Right lung (tissue), 10 donors: ENCODE results near the gene NRIP2. TPM values are rescaled to one million over a fixed set of nuclear protein-coding genes. Genes with fewer than 3 reads are reported as not detected.
"Not testable (repeated sequence)": the region's sequence is repeated elsewhere in the genome, so short reads cannot be mapped to it uniquely, and the experiment has no call there.

Experiments
- DNase-seq, 2 donors: peaks; one replicate each; pipeline ENCODE4 v3.0.0-alpha.2; 2013
- long read RNA-seq, 8 donors: transcript quantifications; one replicate each; lab custom pipeline, GENCODE V29; 2026
- polyA plus RNA-seq, 5 donors: library from polyadenylated mRNA; unstranded; fragments of 120-200 nt; gene quantifications; one replicate each; pipeline versions ENCODE4 v1.2.1 to v1.2.3, GENCODE V29; 2013; ENCODE audit warnings: inconsistent platforms in 1 of 5, low replicate concordance in 1 of 5; ENCODE audit not compliant: insufficient read length in 5 of 5, insufficient read depth in 1 of 5

Gene NRIP2, protein sequence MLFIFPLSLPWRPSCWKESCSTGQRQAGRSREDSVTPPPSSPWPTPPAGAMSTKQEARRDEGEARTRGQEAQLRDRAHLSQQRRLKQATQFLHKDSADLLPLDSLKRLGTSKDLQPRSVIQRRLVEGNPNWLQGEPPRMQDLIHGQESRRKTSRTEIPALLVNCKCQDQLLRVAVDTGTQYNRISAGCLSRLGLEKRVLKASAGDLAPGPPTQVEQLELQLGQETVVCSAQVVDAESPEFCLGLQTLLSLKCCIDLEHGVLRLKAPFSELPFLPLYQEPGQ
- polyA plus RNA-seq: 1 to 10 TPM; 5.2 to 8.3 (median 5.9) TPM
- long read RNA-seq, donor 1, partial matches to known transcripts: 0 of 1 reads
- long read RNA-seq, donor 1, other reads (novel, unspliced or antisense): 0 of 1 reads
- long read RNA-seq, donor 2, partial matches to known transcripts: 0 of 2 reads
- long read RNA-seq, donor 2, other reads (novel, unspliced or antisense): 0 of 2 reads
- long read RNA-seq, donor 3, partial matches to known transcripts: 57 of 73 reads
- long read RNA-seq, donor 3, other reads (novel, unspliced or antisense): 16 of 73 reads
- long read RNA-seq, donor 4, partial matches to known transcripts: 0 of 2 reads
- long read RNA-seq, donor 4, other reads (novel, unspliced or antisense): 0 of 2 reads
- long read RNA-seq, donor 5, partial matches to known transcripts: 0 of 1 reads
- long read RNA-seq, donor 5, other reads (novel, unspliced or antisense): 0 of 1 reads
- long read RNA-seq, donor 6: 0 reads
- long read RNA-seq, donor 7, partial matches to known transcripts: 7 of 7 reads
- long read RNA-seq, donor 7, other reads (novel, unspliced or antisense): 0 of 7 reads
- long read RNA-seq, donor 8: 0 reads

DNA sequence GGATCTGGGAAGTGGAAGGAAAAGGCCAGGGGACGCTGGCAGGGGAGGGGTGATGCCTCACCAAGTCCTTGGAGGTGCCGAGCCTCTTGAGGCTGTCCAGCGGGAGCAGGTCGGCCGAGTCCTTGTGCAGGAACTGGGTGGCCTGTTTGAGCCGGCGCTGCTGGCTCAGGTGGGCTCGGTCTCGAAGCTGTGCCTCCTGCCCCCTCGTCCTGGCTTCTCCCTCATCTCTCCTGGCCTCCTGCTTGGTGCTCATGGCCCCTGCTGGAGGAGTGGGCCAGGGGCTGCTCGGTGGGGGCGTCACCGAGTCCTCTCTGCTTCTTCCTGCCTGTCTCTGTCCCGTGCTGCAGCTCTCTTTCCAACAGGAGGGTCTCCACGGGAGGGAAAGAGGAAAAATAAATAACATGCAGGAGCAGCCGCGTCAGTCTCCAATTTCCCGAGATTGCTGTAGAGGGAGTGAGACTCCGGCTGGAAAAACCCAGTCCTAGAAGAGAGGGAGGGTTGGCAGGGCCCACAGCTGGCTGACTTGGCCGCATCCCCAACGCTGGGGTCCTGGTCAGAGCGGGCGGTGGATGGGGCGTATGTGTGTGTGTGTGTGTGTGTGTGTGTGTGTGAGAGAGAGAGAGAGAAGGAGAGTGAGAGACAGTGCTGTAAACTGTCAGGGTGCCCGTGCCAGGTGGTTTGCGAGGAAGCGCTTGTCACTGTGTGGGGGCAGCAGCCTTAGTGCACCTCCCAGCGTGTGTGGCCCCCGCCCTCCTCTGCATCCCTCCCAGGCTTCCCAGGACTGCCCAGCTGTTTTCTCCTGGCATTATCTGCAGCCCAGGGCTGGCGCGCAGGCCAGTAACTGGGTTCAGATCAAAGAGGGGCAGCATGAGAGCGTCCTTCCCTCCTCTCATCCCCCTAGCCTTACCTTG lies at the start of gene NRIP2:
Gene NRIP2 (minus strand): TSS at position 455 of the 911 bp plus-strand sequence. CDS start 52 bp downstream, at position 403.
- DNase-seq: peak; percentile 85 to 87

DNA sequence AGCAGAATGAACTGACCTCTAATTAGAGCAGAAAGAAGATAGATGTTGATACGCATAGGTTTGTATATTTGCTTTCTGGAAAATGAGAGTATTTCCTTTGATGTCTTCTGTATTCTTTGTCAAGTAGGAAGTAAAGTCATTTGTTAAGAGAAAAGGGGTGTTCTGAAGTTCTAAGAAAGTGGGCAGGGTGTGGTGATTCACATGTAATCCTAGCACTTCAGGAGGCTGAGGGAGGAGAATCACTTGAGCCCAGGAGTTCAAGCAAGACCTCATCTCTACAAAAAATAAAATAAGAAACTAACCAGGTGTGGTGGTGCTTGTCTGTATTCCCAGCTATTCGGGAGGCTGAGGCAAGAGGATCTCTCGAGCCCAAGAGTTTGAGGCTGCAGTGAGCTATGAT lies 45.0 kb upstream of the NRIP2 start:
- DNase-seq: no peak

DNA sequence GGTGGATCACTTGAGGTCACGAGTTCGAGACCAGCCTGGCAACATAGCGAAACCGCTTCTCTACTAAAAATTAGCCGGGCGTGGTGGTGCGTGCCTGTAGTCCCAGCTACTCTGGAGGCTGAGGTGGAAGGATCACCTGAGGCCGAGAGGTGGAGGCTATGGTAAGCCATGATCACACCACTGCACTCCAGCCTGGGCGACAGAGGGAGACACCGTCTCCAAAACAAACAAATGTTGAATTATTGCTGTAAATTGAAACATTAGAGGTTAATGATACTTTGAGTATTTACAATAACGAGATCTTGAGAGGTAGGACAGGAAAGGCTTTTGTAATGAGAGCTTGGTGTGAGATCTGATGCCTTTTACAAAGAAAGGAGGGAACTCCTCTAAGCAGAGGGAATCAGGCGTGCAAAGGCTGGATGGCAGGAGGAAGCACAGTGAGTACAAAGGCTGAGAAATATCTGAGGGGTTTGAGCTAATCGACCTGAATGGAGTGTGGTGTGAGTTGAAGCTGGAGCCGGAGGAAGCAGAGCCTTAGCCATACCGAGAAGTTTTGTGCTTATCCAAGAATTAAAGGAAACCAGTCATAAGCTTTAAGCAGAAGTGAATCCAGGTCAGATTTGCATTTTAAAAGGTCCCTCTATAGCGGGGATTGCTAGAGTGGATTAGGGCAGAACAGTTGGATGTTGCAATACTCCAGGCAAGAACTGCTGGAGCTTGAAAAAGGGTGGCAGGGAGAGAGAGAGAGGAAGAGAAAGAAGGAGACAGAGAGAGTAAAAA lies 43.3 kb upstream of the NRIP2 start:
- peak in 1 of 2 donors; percentile 39 for DNase-seq

DNA sequence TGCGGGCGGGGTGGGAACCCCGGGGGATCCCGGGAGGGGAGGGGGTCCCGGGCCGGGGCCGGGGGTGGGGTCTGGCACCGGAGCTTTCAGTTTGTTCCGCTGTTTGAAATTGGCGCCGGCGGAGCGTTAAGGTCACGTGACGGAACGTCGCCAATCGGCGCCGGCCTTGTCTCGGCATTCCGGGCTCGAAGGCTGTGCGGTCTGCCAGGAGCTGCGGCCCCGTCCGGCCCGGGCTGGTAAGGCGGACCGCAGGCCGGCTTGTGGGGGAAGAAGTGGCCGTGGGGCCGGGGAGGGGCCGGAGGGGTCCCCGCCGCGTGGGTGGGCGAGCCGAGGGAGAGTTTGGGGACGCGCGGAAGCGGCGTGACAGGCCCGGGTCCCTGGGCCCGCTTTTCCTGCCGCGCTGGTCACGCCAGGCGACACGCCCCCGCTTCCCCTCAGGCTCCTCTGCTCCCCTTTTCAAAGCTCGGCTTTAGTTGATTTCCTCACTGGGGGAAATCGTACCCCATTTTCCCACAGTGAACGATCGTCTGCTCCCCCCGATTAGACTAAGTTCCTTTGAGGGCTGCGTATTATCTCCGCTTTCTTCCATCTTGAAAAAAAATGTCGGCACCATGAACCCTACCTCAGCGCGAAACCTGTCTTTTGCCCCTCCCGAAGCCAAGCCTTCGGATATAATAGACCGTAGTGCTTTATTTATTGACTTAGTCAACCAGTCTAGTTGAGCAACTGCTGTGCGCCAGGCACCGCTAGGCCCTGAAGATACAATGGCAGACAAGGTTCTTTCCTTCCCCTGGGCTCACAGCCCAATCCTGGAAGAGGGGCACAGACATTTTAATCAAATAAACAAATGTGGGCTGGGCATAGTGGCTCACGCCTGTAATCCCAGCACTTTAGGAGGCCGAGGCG lies 42.5 kb upstream of the NRIP2 start, which contains the start of the genes FOXM1 and RHNO1:
Gene FOXM1 (minus strand): TSS at position 128 of the 906 bp plus-strand sequence. CDS start 2,696 bp downstream, outside the sequence.
Gene RHNO1 (plus strand): TSS at position 177 of the 906 bp plus-strand sequence. CDS start 8,144 bp downstream, outside the sequence.
- peak; percentile 91 to 93 for DNase-seq

DNA sequence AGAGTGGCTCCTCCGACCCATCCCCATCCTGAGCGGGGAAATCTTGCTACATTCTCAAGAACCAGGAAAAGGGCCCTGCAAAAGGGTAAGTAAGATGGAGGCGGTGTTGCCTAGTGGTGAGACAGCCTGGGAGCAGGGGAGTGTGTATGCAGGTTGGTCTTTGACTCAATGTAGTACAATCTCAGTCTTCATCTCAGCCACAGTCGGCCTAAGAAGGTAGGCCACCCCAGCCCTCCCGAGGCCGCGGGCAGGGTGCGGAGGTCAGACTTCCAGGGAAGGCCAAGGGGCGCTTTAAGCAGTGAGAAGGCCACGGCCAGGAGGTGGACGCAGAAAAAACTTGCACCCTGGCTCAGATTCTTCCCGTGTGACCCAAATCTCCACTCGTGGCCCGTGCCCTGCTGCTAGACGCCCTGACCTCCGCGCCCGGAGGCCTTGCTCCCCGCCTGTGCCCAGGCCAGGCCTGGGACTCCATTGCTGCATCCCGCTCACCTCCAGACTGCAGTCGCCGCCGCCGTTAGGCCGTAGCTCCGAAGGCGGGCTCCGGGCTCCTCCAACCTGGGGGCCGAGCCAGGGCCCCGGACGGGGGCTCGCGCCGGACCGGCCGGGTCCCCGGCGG lies 41.7 kb upstream of the NRIP2 start:
- no peak for DNase-seq

DNA sequence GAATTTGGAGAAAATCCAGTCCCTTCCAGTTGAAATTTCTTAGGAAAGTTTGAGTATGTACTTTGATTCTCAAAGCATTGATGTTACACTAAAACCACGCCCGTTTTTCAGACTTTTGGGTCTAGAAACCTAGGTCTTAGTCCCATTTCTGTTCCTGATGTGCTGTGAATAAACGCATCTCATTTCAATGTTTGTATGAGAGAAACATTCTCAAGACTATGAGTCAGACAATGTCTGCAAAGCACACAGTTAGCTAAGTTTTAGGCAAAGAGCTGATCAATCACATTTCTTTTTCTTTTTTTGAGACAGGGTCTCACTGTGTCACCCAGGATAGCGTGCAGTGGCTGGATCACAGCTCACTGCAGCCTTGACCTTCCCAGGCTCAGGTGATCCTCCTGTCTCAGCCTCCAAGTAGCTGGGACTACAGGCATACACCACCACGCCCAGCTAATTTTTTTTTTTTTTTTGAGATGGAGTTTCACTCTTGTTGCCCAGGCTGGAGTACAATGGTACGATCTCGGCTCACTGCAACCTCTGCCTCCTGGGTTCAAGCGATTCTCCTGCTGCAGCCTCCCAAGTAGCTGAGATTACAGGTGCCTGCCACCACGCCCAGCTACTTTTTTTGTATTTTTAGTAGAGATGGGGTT lies 34.3 kb upstream of the NRIP2 start:
- not testable (repeated sequence) for DNase-seq

DNA sequence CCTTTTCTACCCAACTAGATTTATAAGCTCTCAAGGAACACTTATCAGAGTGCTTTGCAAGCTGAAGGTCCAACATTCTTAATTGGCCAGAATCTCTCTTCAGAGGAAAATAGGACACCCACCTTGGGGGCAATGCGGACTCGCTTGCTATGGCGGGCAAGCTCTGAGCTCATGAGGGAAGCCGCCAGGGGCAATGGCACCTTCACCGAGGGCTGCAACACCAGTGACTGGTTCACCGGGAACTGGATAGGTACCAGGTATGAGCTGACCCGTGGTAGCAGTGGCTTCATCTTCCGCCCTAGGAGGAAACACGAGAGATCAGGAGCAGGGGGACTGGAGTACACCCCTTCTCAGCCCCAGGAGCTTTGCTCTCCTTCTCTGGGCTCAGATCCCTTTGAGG lies 29.4 kb upstream of the NRIP2 start:
- no peak for DNase-seq

DNA sequence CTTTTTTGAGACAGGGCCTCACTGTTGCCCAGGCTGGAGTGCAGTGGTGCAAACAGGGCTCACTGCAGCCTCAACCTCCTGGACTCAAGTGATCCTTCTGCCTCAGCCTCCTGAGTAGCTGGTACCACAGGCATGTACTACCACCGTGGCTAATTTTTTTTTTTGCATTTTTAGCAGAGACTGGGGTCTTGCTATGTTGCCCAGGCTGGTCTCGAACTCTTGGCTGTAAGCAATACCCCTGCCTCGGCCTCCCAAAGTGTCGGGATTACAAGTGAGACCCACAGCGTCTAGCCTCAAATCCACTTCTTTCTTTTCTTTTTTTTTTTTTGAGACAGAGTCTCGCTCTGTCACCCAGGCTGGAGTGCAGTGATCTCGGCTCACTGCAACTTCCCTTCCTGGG lies 28.6 kb upstream of the NRIP2 start:
- DNase-seq: not testable (repeated sequence)

DNA sequence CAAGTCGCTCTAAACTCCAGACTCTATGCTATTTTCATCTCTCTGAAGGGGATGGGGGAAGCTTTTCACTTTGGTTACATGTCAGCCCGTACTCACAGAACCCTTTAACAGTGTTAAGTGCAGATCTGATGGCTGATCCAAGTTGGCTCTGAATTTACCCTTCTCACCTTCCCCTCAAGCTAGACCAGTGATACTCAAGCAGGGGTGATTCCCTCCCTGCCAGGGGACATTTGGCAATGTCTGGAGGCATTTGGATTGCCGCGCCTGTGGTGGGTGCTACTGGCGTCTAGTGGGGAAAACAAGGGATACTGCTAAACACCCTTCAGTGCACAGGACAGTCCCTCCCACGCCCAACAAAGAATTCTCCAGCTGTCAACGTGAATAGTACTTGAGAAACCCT lies 28.0 kb upstream of the NRIP2 start:
- DNase-seq: no peak

DNA sequence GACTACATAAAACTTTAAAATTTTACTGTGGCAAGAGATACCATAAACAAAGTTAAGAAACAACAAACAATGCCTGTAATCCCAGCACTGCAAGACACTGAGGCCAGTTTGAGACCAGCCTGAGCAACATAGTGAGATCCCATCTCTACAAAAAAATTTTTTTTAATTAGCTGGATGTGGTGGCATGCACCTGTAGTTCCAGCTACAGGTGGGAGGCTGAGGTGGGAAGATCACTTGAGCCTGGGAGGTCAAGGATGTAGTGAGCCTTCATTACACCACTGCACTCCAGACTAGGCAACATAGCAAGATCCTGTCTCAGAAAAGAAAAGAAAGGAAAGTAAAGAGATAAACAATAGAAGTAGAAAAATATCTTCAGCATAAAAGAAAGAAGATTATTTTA lies 25.3 kb upstream of the NRIP2 start:
- DNase-seq: no peak

DNA sequence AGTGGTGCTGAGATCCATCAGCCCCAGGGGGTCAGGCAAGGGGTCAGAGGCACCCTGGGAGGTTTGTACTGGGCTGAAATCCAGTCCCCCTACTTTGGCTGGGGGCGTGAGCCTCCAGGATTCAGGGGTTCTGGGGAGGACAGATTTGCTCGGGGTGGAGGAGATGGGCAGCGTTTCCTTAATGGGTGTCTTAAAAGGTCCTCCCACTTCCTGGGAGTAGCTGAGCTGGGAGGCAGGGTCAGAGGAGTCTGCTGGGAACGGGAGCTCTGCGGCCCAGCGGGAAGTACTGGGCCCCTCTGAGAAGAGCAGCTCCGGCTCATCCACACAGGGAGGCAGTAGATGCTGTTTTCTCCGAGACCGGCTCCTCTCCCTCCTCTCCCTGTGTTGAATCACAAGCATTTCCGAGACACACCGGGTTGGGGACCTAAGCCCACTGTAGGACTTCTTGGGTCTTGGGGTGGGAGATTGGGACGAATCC lies 24.1 kb upstream of the NRIP2 start:
- DNase-seq: no peak

DNA sequence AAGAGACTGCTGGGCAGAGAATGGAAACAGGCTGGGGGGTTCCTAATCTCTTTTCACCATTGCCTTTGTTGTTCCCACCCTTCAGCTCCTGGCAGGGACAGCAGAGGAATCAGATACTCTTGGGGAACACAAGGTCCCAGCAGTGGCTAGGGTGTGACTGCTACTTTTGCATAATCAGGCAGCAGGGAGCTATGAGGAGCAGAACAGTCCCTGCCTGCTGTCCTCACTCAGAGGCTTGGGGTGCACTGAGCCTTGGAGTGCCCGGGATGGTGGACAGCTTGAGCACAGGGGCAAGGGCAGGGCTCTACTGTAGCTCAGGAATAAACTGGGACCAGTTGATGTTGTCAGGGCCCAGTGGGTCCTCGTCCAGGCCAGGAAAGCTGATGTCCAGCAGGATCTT lies 23.5 kb upstream of the NRIP2 start:
- DNase-seq: no peak

DNA sequence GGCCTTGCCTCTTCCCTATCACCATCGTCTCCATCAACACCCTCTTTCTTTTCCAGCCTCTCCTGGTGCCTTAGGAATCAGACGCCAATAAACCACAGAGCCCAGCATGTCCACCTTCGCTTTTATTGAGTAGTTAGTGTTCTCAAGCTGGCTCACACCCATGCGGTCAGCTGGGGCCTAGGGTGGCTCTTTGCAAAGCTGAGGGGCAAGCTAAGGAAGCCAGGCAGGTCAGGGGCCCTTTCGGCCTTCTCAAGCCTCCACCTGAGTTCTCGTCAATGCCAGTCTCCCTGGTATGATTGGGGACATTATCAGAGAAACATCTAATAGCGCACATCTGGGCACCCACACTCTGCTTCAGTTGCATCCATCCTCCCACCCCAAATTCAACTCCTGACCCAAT lies 22.7 kb upstream of the NRIP2 start:
- no peak for DNase-seq

DNA sequence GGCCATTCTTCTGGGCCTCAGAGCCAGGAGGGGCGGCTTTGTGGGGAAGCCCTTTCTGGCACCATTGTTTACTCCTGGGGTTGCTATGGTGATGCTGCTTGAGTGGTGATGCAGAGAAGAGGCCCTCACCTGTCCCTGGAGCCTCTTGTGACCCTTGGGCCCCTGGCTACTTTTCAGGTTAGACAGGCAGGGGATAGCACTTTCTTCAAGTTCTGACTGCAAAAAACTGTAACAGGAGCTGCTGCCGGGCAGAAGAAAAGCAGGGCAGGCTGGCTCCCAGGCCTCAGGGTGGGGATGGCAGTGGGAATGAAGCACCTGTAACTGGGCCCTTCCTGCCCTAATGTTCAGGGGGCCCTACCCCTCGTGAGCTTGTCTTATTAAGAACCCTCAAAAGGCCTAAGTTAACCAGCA lies 22.2 kb upstream of the NRIP2 start, which contains the start of gene TEX52:
Gene TEX52 (minus strand): TSS at position 19 of the 411 bp plus-strand sequence. CDS start 13 bp downstream, at position 6.
- DNase-seq: no peak

DNA sequence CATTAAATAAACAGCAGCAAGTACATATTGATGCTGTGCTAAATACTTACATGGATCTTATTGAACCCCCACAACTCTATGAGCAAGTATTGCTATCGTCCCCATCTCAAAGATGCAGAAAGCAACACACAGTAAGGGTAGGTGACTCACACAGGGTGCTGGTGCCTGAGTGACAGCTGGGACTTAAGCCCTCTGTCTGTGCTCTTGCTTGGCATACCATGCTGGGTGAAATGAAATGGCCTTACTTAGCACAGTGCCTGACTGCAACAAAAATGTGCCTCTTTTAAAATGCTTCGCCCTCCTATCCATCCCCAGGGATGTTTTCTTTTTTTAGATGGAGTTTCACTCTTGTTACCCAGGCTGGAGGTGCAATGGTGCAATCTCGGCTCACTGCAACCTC lies 21.2 kb upstream of the NRIP2 start:
- no peak for DNase-seq

DNA sequence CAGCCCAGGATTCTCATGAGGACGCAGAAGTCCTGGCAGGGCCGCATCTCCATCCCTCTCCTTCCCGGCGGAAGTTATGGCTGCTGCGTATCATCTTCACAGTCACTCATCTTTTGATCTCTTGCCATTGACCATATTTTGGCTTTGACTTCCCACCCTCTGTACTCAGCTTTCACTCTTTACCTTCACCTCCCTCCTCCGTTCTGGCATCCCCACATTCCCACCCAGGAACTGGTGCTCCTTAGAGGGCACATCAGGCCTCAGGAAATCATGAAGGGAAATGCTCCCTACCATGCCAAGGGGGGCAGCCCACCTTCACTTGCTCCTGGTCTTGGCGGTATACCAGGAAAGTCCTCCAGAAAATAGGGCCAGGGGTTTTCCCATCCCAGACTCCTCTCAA lies 20.7 kb upstream of the NRIP2 start:
- DNase-seq: no peak

DNA sequence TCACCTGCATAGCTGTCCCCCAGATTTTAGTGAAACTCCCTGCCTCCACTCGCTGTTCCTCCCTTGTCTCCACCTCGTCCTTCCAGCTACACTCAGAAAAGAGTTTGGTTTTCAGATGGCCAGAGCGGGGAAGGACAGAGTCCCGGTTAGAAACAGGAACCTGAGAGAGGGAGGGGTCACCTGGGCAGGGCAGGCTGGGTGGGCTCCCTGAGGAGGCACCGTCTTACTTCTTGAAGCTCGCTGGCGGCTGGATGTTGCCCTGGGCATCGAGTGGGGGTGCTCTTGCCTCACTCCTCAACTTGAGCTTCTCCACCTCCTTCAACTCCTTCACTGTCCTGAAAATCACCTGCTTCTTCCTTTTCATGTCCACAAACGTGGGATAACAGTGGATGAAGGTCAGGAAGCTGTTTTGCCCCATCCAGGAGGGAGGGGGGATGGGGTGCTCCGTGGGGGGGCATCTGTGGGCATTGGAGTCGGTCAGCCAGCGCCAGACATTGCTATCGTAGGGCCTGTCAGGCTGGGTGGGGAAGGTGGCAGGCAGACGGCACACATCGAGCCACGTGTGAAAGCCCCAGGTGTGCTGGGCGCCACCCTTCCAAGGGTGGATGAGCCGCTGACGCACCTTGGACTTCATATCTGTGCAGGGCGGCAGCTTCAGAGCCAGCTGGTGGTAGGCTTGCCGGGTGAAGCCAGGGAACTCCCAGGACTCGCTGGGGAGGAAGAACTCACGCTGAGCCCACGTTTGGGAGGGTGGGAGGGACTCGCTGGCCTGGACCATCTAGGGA lies 20.0 kb upstream of the NRIP2 start:
- DNase-seq: no peak
